Hepatocyte (in vitro differentiated cells): Measurements from ENCODE around the gene ANAPC5. TPM values are rescaled to one million over a fixed set of nuclear protein-coding genes. Genes with fewer than 3 reads are reported as not detected.

Experiments used
- DNase-seq: peaks from one replicate; pipeline ENCODE4 v3.0.0-alpha.2; 2016; ENCODE audit warnings: low spot score
- H2AFZ ChIP-seq: fragments of 200-600 bp; sonication (generic); 2 replicates; pipeline ENCODE4 v1.6.0; 2016; ENCODE audit warnings: antibody characterized with exemption, mild to moderate bottlenecking
- H3K27ac ChIP-seq: fragments of 200-600 bp; sonication (generic); 2 replicates; pipeline ENCODE4 v1.5.1; 2016; ENCODE audit warnings: mild to moderate bottlenecking
- H3K27me3 ChIP-seq: fragments of 200-600 bp; sonication (generic); 2 replicates; pipeline ENCODE4 v1.6.1; 2016
- H3K36me3 ChIP-seq: fragments of 200-600 bp; sonication (generic); replicated peaks from 2 replicates; pipeline ENCODE4 v1.5.1; 2016; ENCODE audit warnings: low read depth; ENCODE audit not compliant: insufficient read depth
- H3K4me1 ChIP-seq: fragments of 200-600 bp; sonication (generic); 2 replicates; pipeline ENCODE4 v1.5.1; 2016; ENCODE audit warnings: mild to moderate bottlenecking, moderate library complexity; ENCODE audit not compliant: insufficient read depth
- H3K4me2 ChIP-seq: fragments of 200-600 bp; sonication (generic); 2 replicates; pipeline ENCODE4 v1.6.0; 2016
- H3K4me3 ChIP-seq: fragments of 200-600 bp; sonication (generic); 2 replicates; pipeline ENCODE4 v1.5.1; 2016; ENCODE audit warnings: mild to moderate bottlenecking
- H3K79me2 ChIP-seq: fragments of 200-600 bp; sonication (generic); 2 replicates; pipeline ENCODE4 v1.6.0; 2017; ENCODE audit warnings: mild to moderate bottlenecking
- H3K9me2 ChIP-seq: fragments of 200-600 bp; sonication (generic); replicated peaks from 2 replicates; pipeline ENCODE4 v1.6.0; 2017; ENCODE audit warnings: mild to moderate bottlenecking; ENCODE audit not compliant: insufficient read depth
- H3K9me3 ChIP-seq: fragments of 200-600 bp; sonication (generic); 2 replicates; pipeline ENCODE4 v1.5.1; 2016; ENCODE audit warnings: low read depth, mild to moderate bottlenecking
- H4K20me1 ChIP-seq: fragments of 200-600 bp; sonication (generic); 2 replicates; pipeline ENCODE4 v1.6.0; 2016; ENCODE audit warnings: mild to moderate bottlenecking; ENCODE audit not compliant: insufficient read depth, poor library complexity, severe bottlenecking
- CTCF ChIP-seq: fragments of 200-600 bp; sonication (generic); IDR thresholded peaks from 2 replicates; pipeline ENCODE4 v1.5.1; 2016; ENCODE audit warnings: antibody characterized with exemption, mild to moderate bottlenecking; ENCODE audit not compliant: poor library complexity
- EZH2 ChIP-seq: fragments of 200-600 bp; sonication (generic); IDR thresholded peaks from 2 replicates; pipeline ENCODE4 v1.6.1; 2016; ENCODE audit warnings: antibody characterized with exemption, mild to moderate bottlenecking, borderline replicate concordance
- EZH2phosphoT487 ChIP-seq: fragments of 200-600 bp; sonication (generic); IDR thresholded peaks from one replicate; pipeline ENCODE4 v1.6.1; 2018; ENCODE audit warnings: antibody characterized with exemption, mild to moderate bottlenecking, low read depth, moderate library complexity; ENCODE audit not compliant: unreplicated experiment, severe bottlenecking
- WGBS: methylation state at CpG from one replicate; pipeline ENCODE4 v1.1.6; 2016; ENCODE audit warnings: low lambda C conversion rate; ENCODE audit errors: missing lambda C conversion rate; 5-methylcytosine and 5-hydroxymethylcytosine counted together
- polyA plus RNA-seq: library from polyadenylated mRNA; unstranded; fragments of >200 nt; fragmentation: Nextera tagmentation; extraction: Ambion mirVana; gene quantifications from 2 replicates; pipeline ENCODE4 v1.2.1, GENCODE V29; 2016
- total RNA-seq: library from RNA; depleted of rRNA; stranded (reverse); fragments of >200 nt; gene quantifications from 2 replicates; pipeline ENCODE4 v1.2.3, GENCODE V29; 2014

ANAPC5 gene
- total and polyA plus RNA-seq, 2 experiments from 2014 or later = 102 to 108 TPM

GRCh38 chr12:121279071-121279375 lies 73.2 kb downstream of the ANAPC5 start:
- Histone ChIP-seq H3K9me3 (no peaks in the 10 kb centered on the region), H2AFZ (no peak overlapping the region)
- 92% methylated on average over 13 of the region's 13 CpGs for WGBS

GRCh38 chr12:121278169-121279070 lies 73.8 kb downstream of the ANAPC5 start:
- no peaks in the 10 kb centered on the region for H3K36me3 ChIP-seq
- H3K9me3 ChIP-seq = no peaks in the 10 kb centered on the region
- H3K4me1 ChIP-seq = no peaks in the 10 kb centered on the region
- no peak overlapping the region for H3K4me2 ChIP-seq
- no peak overlapping the region for H3K27ac ChIP-seq
- no peak overlapping the region for H2AFZ ChIP-seq
- H4K20me1 ChIP-seq = peaks cover 7% of the 10 kb centered on the region
- 95% methylated on average over 15 of the region's 15 CpGs for WGBS
- no peaks in the 10 kb centered on the region for H3K9me2 ChIP-seq
- H3K4me3 ChIP-seq = no peak overlapping the region
- H3K79me2 ChIP-seq = peaks cover 13% of the 10 kb centered on the region
- no peaks in the 10 kb centered on the region for H3K27me3 ChIP-seq
- DNase-seq = no peak
- no peak for TF ChIP-seq EZH2
- no peak for TF ChIP-seq EZH2phosphoT487
- no peak for TF ChIP-seq CTCF

More at GRCh38 chr12:121279071-121279375, 73.2 kb downstream of the ANAPC5 start:
- no peak overlapping the region for H3K27ac ChIP-seq
- no peak for TF ChIP-seq EZH2phosphoT487
- no peak for TF ChIP-seq EZH2
- no peak for TF ChIP-seq CTCF
- H3K27me3 ChIP-seq = no peaks in the 10 kb centered on the region
- H3K9me2 ChIP-seq = no peaks in the 10 kb centered on the region
- no peak overlapping the region for H3K4me2 ChIP-seq
- peaks cover 7% of the 10 kb centered on the region for H4K20me1 ChIP-seq
- no peak for DNase-seq
- H3K36me3 ChIP-seq = no peaks in the 10 kb centered on the region
- no peak overlapping the region for H3K4me3 ChIP-seq
- no peaks in the 10 kb centered on the region for H3K4me1 ChIP-seq
- H3K79me2 ChIP-seq = peaks cover 18% of the 10 kb centered on the region

- H3K4me3 ChIP-seq = no peak overlapping the region
- no peaks in the 10 kb centered on the region for H3K9me3 ChIP-seq
- peaks cover 7% of the 10 kb centered on the region for H4K20me1 ChIP-seq
- no peak for DNase-seq
- H3K27me3 ChIP-seq = no peaks in the 10 kb centered on the region
- no peaks in the 10 kb centered on the region for H3K9me2 ChIP-seq
- peaks cover 7% of the 10 kb centered on the region for H3K79me2 ChIP-seq
- no peak overlapping the region for H2AFZ ChIP-seq
- H3K27ac ChIP-seq = no peak overlapping the region
- 81% methylated on average over 6 of the region's 6 CpGs for WGBS
- no peaks in the 10 kb centered on the region for H3K4me1 ChIP-seq
- H3K4me2 ChIP-seq = no peak overlapping the region
- no peak for TF ChIP-seq CTCF
- TF ChIP-seq EZH2phosphoT487 = no peak
- no peak for TF ChIP-seq EZH2
- no peaks in the 10 kb centered on the region for H3K36me3 ChIP-seq
These were observed 74.8 kb downstream of the ANAPC5 start for GRCh38 chr12:121277374-121277759.
